GM21360 (cell line): ENCODE data around the gene SHROOM3.
"Not testable (repeated sequence)": the region's sequence is repeated elsewhere in the genome, so short reads cannot be mapped to it uniquely, and the experiment has no call there.

Experiments used
- ATAC-seq: cut with Tn5 transposase; IDR thresholded peaks from one replicate; pipeline ENCODE4 v1.9.1; 2021; ENCODE audit warnings: mild to moderate bottlenecking, moderate library complexity; ENCODE audit not compliant: unreplicated experiment

SHROOM3 gene

GRCh38 chr4:76434901-76435527 lies at the start of gene SHROOM3:
SHROOM3 (plus strand) TSS chr4:76435229; CDS start chr4:76436053, 824 bp downstream.
- ATAC-seq, result no peak

GRCh38 chr4:76385974-76386373 lies 49.1 kb upstream of the SHROOM3 start:
- no peak for ATAC-seq

- ATAC-seq, result no peak
Observed at GRCh38 chr4:76386566-76387305, 48.3 kb upstream of the SHROOM3 start.

GRCh38 chr4:76388160-76388908 lies 46.7 kb upstream of the SHROOM3 start:
- ATAC-seq, result no peak

GRCh38 chr4:76401654-76402053 lies 33.4 kb upstream of the SHROOM3 start:
- no peak for ATAC-seq

- no peak for ATAC-seq
Observed at GRCh38 chr4:76406081-76406480, 28.9 kb upstream of the SHROOM3 start.

GRCh38 chr4:76407440-76408119 lies 27.4 kb upstream of the SHROOM3 start:
- ATAC-seq, result no peak

- no peak for ATAC-seq
Observed at GRCh38 chr4:76410636-76411035, 24.4 kb upstream of the SHROOM3 start.

GRCh38 chr4:76420188-76420761 lies 14.8 kb upstream of the SHROOM3 start:
- no peak for ATAC-seq

GRCh38 chr4:76420762-76421581 lies 14.1 kb upstream of the SHROOM3 start, which contains the start of gene CCDC158:
CCDC158 (minus strand) TSS chr4:76421141; CDS start chr4:76403207, 17,934 bp downstream.
- ATAC-seq, result no peak

GRCh38 chr4:76423159-76423558 lies 11.9 kb upstream of the SHROOM3 start:
- not testable (repeated sequence) for ATAC-seq

- no peak for ATAC-seq
Observed at GRCh38 chr4:76426272-76426671, 8.8 kb upstream of the SHROOM3 start.

GRCh38 chr4:76429636-76430035 lies 5.4 kb upstream of the SHROOM3 start:
- no peak for ATAC-seq

GRCh38 chr4:76430519-76431388 lies 4.3 kb upstream of the SHROOM3 start:
- no peak for ATAC-seq

- ATAC-seq, result no peak
Observed at GRCh38 chr4:76435528-76436319, 695 bp downstream of the SHROOM3 start.

- ATAC-seq, result no peak
Observed at GRCh38 chr4:76439491-76439890, 4.5 kb downstream of the SHROOM3 start.

- no peak for ATAC-seq
Observed at GRCh38 chr4:76441881-76442280, 6.9 kb downstream of the SHROOM3 start.

- no peak for ATAC-seq
Observed at GRCh38 chr4:76442807-76443206, 7.8 kb downstream of the SHROOM3 start.
